Measurements from ENCODE around the gene PRKAG1. TPM values are rescaled to one million over a fixed set of nuclear protein-coding genes. Genes with fewer than 3 reads are reported as not detected.

The PRKAG1 gene
- total RNA-seq, 1 experiment from 2014 or later, result 50.7 TPM

DNA sequence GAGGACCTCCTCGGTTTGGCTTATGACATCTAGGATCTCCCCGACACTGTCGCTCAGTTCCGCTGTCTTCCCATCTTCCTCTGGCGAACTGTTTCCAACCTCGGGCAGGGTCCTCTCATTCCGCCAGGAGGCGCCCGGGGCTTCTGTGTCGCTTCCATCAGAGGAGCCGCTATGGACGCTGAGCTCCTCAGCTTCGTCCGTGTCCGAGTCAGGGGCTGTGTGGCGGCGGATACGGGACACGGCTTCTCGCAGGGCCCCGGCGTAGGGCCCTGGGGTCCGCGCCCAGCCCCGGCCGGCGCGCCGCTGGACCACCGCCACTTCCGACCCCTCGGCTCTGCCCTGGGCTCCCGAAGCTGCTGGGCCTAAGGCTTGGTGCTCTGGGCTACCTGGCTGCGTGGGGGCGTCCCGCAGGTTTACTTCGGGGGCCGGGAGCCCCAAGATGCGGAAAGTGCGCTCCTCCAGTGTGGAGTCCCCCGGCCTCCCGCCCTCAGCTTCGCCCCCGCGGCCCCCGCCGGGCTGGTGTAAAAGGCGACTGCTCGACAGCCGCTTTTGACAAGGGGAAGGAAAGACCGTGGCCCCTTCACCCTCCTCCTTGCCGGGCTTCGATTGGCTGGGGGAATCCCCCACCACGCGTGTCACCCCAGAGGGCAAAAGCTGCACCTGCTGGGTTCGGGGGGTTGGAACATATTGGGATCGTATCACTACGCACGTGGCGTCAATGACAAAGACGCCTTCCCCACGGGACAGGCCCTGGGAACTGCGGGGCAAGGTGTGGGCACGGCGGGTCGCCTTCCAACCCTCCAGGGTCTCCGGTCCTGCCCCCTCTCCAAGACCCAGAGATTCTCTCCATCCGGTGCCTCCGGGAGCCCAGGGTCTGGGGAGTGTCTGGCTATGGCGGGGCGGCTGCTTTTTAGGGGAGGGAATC lies 21.5 kb downstream of the PRKAG1 start:
- intact Hi-C loops (cut with micrococcal nuclease; ENCODE audit: unreplicated experiment), result no loop called here
- peak; percentile 87 for DNase-seq (ENCODE audit: low spot score)
- BruUV-seq (replicated peaks), result no TSS peak
- CTCF ChIA-PET, result interaction anchor here (0.5 to 1.9 kb wide), 16 partner anchors 8 to 695 kb away, joined by 3 to 17 read pairs (median 4); no protein-coding TSS in a partner anchor
- H3K9me3 ChIP-seq (ENCODE audit: low read depth, low read length, poor library complexity, severe bottlenecking), result no peaks in the 10 kb centered on the region
- peaks cover 5% of the 10 kb centered on the region for H3K27me3 ChIP-seq (replicated peaks; ENCODE audit: insufficient read depth, low read depth, low read length, poor library complexity)
- no peaks in the 10 kb centered on the region for H3K36me3 ChIP-seq (ENCODE audit: insufficient read depth, low read length, poor library complexity, severe bottlenecking)
- peak overlapping the region; percentile 42 for H3K4me3 ChIP-seq (ENCODE audit: low read depth, low read length, poor library complexity, severe bottlenecking)
- no peak overlapping the region for H3K27ac ChIP-seq (ENCODE audit: low read depth, low read length, poor library complexity, severe bottlenecking)
- no peak for TF ChIP-seq EZH2 (IDR thresholded peaks at IDR 0.05; ENCODE audit: borderline replicate concordance, low read depth, low read length, poor library complexity, severe bottlenecking)
- TF ChIP-seq, protein P1, sequence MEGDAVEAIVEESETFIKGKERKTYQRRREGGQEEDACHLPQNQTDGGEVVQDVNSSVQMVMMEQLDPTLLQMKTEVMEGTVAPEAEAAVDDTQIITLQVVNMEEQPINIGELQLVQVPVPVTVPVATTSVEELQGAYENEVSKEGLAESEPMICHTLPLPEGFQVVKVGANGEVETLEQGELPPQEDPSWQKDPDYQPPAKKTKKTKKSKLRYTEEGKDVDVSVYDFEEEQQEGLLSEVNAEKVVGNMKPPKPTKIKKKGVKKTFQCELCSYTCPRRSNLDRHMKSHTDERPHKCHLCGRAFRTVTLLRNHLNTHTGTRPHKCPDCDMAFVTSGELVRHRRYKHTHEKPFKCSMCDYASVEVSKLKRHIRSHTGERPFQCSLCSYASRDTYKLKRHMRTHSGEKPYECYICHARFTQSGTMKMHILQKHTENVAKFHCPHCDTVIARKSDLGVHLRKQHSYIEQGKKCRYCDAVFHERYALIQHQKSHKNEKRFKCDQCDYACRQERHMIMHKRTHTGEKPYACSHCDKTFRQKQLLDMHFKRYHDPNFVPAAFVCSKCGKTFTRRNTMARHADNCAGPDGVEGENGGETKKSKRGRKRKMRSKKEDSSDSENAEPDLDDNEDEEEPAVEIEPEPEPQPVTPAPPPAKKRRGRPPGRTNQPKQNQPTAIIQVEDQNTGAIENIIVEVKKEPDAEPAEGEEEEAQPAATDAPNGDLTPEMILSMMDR (conservative IDR thresholded peaks at IDR 0.05; ENCODE audit: low read depth, low read length), result peak; percentile 85
- POLR2A ChIA-PET (ENCODE audit: low non-redundant PET), result no interaction called here
- H3K4me1 ChIP-seq (ENCODE audit: insufficient read depth, low read length, poor library complexity, severe bottlenecking), result peaks cover 28% of the 10 kb centered on the region

DNA sequence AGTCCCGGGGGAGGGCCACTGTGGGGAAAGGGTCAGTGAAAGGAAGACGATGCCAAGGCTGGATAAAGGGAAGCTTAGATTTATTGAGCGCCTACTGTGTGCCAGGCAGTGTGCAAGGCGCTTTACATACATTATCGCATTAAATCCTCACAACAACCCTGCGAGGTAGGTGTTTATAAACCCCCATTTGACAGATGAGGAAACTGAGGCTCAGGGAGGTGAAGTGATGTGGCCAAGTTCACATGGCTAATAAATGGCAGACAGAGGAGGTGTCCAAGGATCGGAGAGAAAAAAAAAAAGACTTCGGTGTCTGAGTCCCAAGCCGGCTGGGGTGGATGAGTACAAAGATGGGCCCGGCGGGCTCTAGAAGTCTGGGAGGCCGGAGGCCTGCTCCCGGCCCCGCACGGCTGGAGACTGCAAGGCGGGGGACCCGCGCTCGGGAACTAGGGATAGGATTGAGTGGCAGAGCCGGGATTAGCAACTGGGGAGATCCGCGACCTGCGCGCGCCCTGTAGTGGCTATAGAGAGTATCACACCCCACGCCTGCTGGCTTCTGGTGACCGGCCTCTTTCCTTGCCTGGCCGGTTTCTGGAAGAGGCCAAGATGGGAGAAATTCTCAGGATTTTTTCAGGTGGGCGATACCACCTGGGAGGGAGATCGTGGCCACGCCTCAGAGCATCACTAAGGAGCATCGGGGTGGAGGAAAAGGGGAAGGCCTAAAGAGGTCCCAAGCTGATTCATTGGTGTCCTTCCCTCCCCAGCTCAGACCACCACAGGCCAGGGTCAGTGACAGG lies 23.3 kb downstream of the PRKAG1 start:
- ChIA-PET POLR2A (ENCODE audit: low non-redundant PET) (no interaction called here), CTCF (interaction anchor here (0.7 to 1.9 kb wide), 3 partner anchors 7 to 143 kb away, joined by 3 to 17 read pairs (median 3); partner anchors contain the start of gene DDX23)
- intact Hi-C loops (cut with micrococcal nuclease; ENCODE audit: unreplicated experiment), result no loop called here
- Histone ChIP-seq H3K4me1 (ENCODE audit: insufficient read depth, low read length, poor library complexity, severe bottlenecking) (peaks cover 28% of the 10 kb centered on the region), H3K9me3 (ENCODE audit: low read depth, low read length, poor library complexity, severe bottlenecking) (no peaks in the 10 kb centered on the region), H3K4me3 (ENCODE audit: low read depth, low read length, poor library complexity, severe bottlenecking) (peak overlapping the region; percentile 30), H3K27me3 (replicated peaks; ENCODE audit: insufficient read depth, low read depth, low read length, poor library complexity) (peaks cover 5% of the 10 kb centered on the region), H3K27ac (ENCODE audit: low read depth, low read length, poor library complexity, severe bottlenecking) (no peak overlapping the region), H3K36me3 (ENCODE audit: insufficient read depth, low read length, poor library complexity, severe bottlenecking) (no peaks in the 10 kb centered on the region)
- peak; percentile 88 for DNase-seq (ENCODE audit: low spot score)
- no peak for TF ChIP-seq EZH2 (IDR thresholded peaks at IDR 0.05; ENCODE audit: borderline replicate concordance, low read depth, low read length, poor library complexity, severe bottlenecking)
- TF ChIP-seq, protein P1 (conservative IDR thresholded peaks at IDR 0.05; ENCODE audit: low read depth, low read length), result peak; percentile 75
- no TSS peak for BruUV-seq (replicated peaks)

DNA sequence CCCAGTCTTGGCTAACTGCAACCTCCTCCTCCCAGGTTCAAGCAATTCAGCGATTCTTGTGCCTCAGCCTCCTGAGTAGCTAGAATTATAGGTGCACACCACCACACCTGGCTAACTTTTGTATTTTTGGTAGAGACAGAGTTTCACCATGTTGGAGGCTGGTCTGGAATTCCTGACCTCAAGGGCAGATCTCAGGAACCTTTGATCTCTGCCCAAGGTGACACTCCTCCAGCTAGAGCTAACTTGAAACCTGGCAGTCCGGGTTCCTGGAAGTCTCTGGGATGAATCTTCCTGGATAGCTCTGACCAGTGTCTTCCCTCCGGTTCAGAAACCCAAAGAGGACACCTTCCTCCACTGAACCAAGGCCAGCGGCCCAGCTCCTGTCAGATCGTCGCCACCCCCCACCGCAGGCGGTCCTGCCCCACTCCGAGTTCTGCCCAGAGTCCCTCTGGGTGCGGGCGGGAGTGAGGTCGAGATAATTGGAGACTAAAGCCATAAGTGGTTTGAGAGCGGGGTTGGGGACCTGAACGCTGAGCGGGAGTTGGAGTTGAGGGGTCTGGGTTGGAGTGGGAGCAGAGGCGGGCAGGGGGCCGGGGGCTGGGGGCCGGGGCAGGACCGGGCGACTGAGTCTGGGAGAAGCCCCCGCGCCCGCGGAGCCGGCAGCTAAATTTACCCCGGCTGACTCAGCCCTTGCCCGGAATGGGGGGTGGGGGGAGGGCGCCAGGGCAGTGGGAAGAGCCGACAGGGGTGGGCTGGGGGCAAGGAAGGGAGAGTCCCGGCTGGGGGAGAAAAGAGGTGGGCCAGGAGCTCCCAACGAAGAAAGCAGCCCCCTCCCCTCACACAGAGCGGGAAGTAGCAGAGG lies 24.1 kb downstream of the PRKAG1 start:
- peaks cover 5% of the 10 kb centered on the region for H3K27me3 ChIP-seq (replicated peaks; ENCODE audit: insufficient read depth, low read depth, low read length, poor library complexity)
- intact Hi-C loops (cut with micrococcal nuclease; ENCODE audit: unreplicated experiment), result no loop called here
- H3K36me3 ChIP-seq (ENCODE audit: insufficient read depth, low read length, poor library complexity, severe bottlenecking), result no peaks in the 10 kb centered on the region
- CTCF ChIA-PET, result interaction anchor here (0.7 kb wide), 1 partner anchor 31 kb away, joined by 3 read pairs; no protein-coding TSS in a partner anchor
- no TSS peak for BruUV-seq (replicated peaks)
- no peak overlapping the region for H3K27ac ChIP-seq (ENCODE audit: low read depth, low read length, poor library complexity, severe bottlenecking)
- peaks cover 22% of the 10 kb centered on the region for H3K4me1 ChIP-seq (ENCODE audit: insufficient read depth, low read length, poor library complexity, severe bottlenecking)
- DNase-seq (ENCODE audit: low spot score), result no peak
- TF ChIP-seq EZH2 (IDR thresholded peaks at IDR 0.05; ENCODE audit: borderline replicate concordance, low read depth, low read length, poor library complexity, severe bottlenecking), result no peak
- TF ChIP-seq, protein P1 (conservative IDR thresholded peaks at IDR 0.05; ENCODE audit: low read depth, low read length), result no peak
- H3K9me3 ChIP-seq (ENCODE audit: low read depth, low read length, poor library complexity, severe bottlenecking), result no peaks in the 10 kb centered on the region
- POLR2A ChIA-PET (ENCODE audit: low non-redundant PET), result no interaction called here
- no peak overlapping the region for H3K4me3 ChIP-seq (ENCODE audit: low read depth, low read length, poor library complexity, severe bottlenecking)

All from A673 (cell line).